H54 (cell line): ENCODE results near the gene OSBPL9.

ENCODE experiments used
- DNase-seq: peaks from one replicate; pipeline ENCODE4 v3.0.0; 2011; ENCODE audit warnings: low spot score, mixed read lengths; ENCODE audit not compliant: insufficient read length
- FAIRE-seq: peaks from 3 replicates; lab custom pipeline; 2011; peaks lifted over from hg19 to GRCh38; lab: Jason Lieb, UNC
- POLR2A ChIP-seq: IDR thresholded peaks from 2 replicates; pipeline ENCODE4 v1.6.1; 2011; ENCODE audit warnings: low read depth, mild to moderate bottlenecking, low read length

OSBPL9 gene

GRCh38 chr1:51837243-51837642 is 220.4 kb downstream of the OSBPL9 start:
- TF ChIP-seq POLR2A = no peak
- DNase-seq (no peak), FAIRE-seq (peak; percentile 48)
